Sigmoid colon (tissue), 4 donors: ENCODE measurements around the gene POM121L2.

Experiments
- CTCF ChIP-seq, 4 experiments: fragments of 450-650 bp in 3 of 4; fragments of 200-600 bp in 1 of 4; IDR thresholded peaks; one replicate each; pipeline ENCODE4 v1.5.1; 2016 to 2019; ENCODE audit warnings: antibody characterized with exemption in 4 of 4, mild to moderate bottlenecking in 3 of 4, moderate library complexity in 2 of 4
- POLR2A ChIP-seq, 2 donors: fragments of 450-650 bp; IDR thresholded peaks; one replicate each; pipeline ENCODE4 v1.6.1; 2016; ENCODE audit warnings: antibody characterized with exemption in 2 of 2, mild to moderate bottlenecking in 2 of 2, moderate library complexity in 2 of 2
- POLR2AphosphoS5 ChIP-seq, 4 donors: sonication (generic); formaldehyde crosslinking; IDR thresholded peaks; one replicate each; pipeline ENCODE4 v1.6.1; 2017; ENCODE audit warnings: antibody characterized with exemption in 4 of 4

GRCh38 chr6:27359231-27359630, 47.2 kb upstream of the POM121L2 start:
- TF ChIP-seq CTCF (IDR thresholded peaks at IDR 0.05) (no peak), POLR2A (IDR thresholded peaks at IDR 0.05) (no peak), POLR2AphosphoS5 (IDR thresholded peaks at IDR 0.05) (no peak)
